OCI-LY1 (cell line): Measurements from ENCODE around the gene NUP88.

Source experiments
- EZH2 ChIP-seq: fragments of 200-600 bp; sonication (generic), shearing (Covaris generic); IDR thresholded peaks from 2 replicates; pipeline ENCODE4 v1.8.0; 2017; ENCODE audit warnings: borderline replicate concordance, mixed run types, mild to moderate bottlenecking, antibody characterized with exemption, low read length, moderate library complexity, mixed read lengths
- TF ChIP-seq, protein P1 (sequence below): fragments of 200-600 bp; sonication (generic), shearing (Covaris generic); IDR thresholded peaks from 2 replicates; pipeline ENCODE4 v1.5.1; 2017; ENCODE audit warnings: mild to moderate bottlenecking, antibody characterized with exemption, low read length, moderate library complexity, mixed read lengths

DNA sequence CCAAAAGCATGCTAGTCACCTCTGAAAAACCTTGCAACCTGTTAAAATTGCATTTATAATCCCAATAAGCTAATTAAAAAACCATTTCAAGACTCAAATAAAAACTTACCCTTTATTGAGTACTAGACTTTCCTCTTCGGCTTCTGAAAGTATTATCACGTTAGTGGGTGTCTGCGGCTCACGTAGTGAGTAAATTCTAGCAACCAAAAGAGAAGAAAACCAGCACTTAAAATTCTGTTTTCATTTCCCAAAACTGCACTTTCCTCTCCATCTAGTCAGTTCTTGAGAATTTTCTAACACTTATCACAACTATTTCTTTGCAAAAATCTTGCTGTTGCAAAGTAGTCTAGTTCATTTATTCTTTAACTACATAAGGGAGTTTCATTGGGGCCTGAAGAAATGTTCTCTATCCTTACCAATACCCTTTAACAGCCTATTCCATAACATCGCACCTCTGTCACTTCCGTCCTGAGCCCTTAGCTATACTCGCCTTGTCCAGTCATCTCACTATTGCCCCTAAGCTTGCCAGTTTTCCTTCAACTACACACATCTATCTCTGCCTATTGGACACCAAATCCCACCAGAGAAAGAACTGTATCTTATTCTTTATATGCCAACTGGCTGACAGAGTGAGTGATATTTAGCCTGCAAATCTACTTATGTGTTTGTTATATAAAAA lies 8.7 kb downstream of the NUP88 start:
- TF ChIP-seq, protein P1, sequence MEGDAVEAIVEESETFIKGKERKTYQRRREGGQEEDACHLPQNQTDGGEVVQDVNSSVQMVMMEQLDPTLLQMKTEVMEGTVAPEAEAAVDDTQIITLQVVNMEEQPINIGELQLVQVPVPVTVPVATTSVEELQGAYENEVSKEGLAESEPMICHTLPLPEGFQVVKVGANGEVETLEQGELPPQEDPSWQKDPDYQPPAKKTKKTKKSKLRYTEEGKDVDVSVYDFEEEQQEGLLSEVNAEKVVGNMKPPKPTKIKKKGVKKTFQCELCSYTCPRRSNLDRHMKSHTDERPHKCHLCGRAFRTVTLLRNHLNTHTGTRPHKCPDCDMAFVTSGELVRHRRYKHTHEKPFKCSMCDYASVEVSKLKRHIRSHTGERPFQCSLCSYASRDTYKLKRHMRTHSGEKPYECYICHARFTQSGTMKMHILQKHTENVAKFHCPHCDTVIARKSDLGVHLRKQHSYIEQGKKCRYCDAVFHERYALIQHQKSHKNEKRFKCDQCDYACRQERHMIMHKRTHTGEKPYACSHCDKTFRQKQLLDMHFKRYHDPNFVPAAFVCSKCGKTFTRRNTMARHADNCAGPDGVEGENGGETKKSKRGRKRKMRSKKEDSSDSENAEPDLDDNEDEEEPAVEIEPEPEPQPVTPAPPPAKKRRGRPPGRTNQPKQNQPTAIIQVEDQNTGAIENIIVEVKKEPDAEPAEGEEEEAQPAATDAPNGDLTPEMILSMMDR: no peak
- no peak for TF ChIP-seq EZH2
